Thyroid gland (tissue), 4 donors: ENCODE measurements around the gene ARHGAP12.

ENCODE experiments used
- CTCF ChIP-seq, 6 experiments: fragments of 200-600 bp in 3 of 6; fragments of 450-650 bp in 3 of 6; sonication (generic) in 3 of 6; IDR thresholded peaks; one replicate each; pipeline ENCODE4 v1.5.1; 2016 to 2019; ENCODE audit warnings: antibody characterized with exemption in 6 of 6, mild to moderate bottlenecking in 2 of 6, inconsistent platforms in 1 of 6, moderate library complexity in 1 of 6
- POLR2A ChIP-seq, 2 donors: fragments of 450-650 bp; IDR thresholded peaks; one replicate each; pipeline ENCODE4 v1.6.1; 2017; ENCODE audit warnings: antibody characterized with exemption in 2 of 2, mild to moderate bottlenecking in 2 of 2, moderate library complexity in 1 of 2

GRCh38 chr10:31853629-31854028 is 75.0 kb downstream of the ARHGAP12 start:
- TF ChIP-seq CTCF (IDR thresholded peaks at IDR 0.05) (no peak), POLR2A (IDR thresholded peaks at IDR 0.05) (no peak)
